Measurements from ENCODE around the gene ANKRD40CL.
A peak's percentile ranks its signal among the peaks of the same experiment; 100 is the strongest.
"Not testable (repeated sequence)": the region's sequence is repeated elsewhere in the genome, so short reads cannot be mapped to it uniquely, and the experiment has no call there.

The ANKRD40CL gene

DNA sequence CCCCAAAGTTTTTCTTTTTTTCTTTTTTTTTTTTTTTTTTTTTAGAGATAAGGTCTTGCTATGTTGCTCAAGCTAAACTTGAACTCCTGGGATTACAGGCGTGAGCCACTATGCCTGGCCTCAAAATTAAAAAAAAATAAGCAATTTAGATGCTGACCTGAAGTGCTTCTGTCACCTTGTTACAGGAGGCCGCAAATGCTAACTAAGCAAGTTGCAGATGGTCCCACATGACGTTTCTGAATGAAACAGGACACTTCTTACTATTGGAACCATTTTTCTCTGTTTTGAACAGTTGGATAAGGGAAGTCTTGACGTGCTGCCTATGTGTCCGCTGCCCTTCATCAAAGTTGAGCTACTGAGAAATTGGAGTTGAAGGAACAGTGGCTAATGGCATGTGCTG, 8.8 kb downstream of the ANKRD40CL start:
- no peak for DNase-seq

DNA sequence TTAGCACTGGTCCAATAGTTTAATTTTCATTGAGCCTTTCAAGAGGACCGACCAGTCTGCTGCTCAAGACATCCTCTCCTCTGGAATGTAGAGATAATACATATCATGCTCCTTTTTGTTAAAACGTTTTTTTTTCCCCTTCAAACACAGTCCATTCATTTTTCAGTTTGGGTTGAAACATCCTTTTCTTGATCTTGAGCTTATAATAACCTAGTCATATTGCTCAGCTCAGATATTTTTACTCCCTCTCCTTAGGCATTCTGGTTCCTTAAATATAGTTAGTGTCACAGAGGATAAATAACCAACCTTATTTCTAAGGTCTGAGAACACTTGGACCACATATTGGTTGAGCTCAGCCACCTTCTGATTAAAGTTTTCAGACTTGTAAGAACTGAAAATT, 12.8 kb downstream of the ANKRD40CL start:
- no peak for DNase-seq

DNA sequence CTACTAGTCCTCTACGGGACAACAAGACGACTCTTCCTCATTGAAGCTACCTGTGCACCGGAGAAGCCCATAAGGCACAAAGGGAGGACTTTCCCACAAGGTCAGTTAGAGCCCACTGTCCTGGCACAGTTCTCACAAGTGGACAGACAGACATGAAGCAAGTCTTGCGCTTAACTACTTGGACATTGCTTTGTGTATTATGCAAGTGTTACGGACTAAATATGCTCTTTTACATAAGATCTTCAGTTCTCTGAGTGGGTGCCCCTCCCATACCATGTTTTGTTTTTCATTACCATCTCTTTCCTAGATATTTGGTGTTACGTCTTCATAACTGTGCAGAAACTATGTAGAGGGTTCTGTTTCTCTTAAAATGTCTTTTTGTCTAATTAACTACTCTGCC, 18.1 kb downstream of the ANKRD40CL start:
- no peak for DNase-seq

DNA sequence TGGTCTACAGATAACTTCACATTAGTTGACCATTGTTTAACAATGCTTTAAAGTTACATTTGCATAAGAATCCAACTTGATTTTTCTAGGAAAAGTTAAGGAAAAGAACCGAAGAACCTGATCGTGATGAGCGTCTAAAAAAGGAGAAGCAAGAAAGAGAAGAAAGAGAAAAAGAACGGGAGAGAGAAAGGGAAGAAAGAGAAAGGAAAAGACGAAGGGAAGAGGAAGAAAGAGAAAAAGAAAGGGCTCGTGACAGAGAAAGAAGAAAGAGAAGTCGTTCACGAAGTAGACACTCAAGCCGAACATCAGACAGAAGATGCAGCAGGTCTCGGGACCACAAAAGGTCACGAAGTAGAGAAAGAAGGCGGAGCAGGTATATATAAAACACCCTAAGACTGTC, 21.7 kb downstream of the ANKRD40CL start:
- no peak for DNase-seq

DNA sequence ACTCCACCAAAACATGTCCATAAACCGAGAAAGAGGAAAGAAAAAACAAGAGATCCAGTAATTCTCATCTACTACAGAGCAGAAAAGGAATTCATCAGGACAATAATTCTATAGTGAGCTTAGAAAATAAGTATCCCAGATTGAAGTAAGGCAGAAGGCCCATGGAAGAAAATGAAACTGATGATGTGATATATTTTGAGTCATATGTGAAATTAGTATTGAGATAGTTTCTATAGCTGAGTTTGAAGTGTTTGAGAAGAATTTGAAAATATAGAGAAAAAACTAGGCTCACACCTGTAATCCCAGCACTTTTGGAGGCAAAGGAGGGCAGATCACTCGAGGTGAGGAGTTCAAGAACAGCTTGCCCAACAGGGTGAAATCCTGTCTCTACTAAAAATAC, 28.2 kb downstream of the ANKRD40CL start:
- DNase-seq: no peak

DNA sequence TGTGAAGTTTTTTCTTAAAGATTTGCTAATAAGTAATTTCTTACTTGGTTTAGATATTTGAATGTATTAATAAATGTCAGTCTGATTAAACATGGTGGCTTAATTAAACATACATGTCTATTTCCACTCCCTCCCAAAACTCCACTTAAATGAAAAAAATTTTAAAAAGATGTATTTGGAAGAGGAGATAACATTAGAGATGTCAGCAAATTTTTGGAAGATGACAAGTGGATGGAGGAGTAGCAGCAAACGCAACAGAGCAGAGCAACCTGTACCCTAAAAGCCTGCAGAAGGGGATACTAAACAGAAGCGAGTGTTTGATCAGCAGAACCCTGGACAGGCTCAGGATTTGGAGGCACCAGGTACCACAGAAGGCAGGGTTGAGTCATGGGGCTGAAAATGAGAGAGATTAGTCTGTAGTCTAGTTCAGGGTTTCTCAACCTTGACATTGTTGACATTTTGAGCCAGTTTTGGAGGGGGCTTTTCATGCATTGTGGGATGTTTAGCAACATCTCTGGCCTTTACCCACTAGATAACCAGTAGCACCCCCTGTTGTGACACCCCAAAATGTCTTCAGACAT, 30.1 kb downstream of the ANKRD40CL start:
- DNase-seq: no peak

DNA sequence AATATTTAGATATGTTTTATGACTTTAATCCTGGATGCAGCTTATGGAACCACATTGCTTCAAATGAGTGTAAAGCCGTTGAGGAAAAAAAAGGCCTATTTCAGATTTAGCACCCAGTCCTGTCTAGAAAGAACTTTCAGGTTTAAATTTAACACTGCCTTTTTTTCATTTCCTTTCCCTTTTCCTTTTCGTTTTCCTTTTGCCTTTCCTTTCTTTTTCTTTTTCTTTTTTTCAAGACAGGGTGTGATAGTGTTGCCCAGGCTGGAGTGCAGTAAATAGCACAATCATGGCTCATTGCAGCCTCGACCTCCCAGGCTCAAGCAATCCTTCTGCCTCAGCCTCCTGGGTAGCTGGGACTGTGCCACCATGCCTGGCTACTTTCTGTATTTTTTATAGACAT, 32.0 kb downstream of the ANKRD40CL start:
- DNase-seq: no peak

DNA sequence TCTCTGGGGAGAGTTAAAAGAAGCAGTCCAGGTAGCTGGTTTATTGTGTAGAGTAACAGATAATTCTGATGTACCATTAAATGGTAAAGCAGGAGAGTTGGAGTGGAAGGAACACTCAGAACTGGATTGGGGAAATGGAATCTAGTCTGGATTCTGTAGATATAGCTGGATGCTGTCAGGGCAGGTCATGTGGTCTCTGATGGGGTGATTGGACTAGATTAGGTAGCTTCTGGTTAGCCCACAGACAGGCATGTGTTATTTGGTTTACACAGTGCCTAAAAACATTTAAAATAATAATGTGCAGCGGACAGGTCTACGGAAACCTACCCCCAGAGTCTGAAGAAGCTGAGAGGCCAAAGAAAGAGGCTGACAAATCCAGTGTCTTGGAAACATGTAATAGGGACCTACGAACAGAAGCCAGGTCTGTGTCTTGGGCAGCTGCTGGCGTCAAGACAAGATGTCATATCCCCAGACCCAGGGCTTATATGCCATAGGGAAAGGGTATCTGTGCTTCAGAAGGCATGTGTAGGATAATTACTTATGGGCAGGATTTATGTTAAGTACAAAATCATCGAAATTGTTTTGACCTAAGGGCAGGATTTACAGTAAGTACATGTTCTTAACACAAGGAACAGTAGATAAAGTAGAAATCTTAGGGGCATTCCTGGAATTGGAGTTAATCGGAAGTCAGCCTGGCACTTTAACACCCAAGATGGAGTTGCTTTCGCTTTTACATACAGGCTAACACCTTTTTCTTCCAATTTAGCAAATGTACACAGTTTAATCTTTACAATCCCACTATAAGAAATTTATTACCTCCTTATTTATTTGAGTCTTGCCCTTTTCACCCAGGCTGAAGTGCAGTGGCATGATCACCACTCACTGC, 35.5 kb downstream of the ANKRD40CL start:
- peak; percentile 76 for DNase-seq

DNA sequence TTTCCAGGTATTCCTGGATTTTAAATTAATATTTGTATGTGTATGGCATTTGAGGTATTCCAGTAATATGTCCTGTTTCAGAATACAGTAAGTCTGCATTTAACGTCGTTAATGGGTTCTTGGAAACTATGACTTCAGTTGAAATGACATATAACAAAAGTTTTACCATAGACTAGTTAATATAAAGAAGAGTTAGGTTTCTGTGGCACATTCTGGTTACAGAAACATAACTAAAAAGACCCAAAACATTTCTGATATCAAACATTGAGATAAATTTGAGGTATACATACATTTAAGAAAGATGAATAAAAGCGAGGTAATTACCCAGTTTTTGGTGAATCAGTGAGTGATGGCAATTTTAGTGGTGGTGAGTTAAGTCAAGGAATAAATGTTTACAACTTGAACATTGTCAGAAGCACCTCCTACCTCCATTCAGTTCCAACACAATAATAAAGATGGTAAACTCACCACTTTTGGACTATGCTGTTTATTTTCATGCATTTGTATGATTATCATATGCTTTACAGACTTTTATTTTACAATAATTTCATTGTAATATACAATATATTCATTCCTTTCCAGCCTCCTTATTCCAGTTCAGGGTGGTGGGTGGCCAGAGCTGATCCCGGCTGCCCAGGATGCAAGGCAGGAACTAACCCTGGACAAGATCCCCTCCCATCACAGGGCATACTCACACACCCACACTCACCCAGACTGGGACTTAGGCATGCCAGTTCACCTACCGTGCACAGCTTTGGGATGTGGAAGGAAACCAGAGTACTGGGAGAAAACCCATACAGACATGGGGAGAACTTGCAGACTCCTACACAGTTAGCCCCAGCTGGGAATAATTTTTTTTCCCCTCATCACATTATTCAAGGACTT, 38.2 kb downstream of the ANKRD40CL start:
- no peak for DNase-seq

DNA sequence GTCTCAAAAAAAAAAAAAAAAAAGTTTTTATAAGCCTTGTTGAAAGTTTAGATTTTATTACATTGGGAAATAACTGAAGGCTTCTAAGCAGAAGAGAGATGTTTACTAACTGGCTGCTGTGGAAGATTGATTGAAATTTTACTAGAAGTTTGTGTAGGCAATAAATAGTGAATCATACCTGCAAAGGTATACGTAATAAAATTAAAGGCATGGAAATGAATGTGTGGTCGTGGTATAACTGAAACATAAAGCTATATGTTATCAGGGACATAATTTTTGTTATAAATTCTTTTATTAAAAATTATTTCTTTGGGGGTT, 39.2 kb downstream of the ANKRD40CL start:
- no peak for DNase-seq

DNA sequence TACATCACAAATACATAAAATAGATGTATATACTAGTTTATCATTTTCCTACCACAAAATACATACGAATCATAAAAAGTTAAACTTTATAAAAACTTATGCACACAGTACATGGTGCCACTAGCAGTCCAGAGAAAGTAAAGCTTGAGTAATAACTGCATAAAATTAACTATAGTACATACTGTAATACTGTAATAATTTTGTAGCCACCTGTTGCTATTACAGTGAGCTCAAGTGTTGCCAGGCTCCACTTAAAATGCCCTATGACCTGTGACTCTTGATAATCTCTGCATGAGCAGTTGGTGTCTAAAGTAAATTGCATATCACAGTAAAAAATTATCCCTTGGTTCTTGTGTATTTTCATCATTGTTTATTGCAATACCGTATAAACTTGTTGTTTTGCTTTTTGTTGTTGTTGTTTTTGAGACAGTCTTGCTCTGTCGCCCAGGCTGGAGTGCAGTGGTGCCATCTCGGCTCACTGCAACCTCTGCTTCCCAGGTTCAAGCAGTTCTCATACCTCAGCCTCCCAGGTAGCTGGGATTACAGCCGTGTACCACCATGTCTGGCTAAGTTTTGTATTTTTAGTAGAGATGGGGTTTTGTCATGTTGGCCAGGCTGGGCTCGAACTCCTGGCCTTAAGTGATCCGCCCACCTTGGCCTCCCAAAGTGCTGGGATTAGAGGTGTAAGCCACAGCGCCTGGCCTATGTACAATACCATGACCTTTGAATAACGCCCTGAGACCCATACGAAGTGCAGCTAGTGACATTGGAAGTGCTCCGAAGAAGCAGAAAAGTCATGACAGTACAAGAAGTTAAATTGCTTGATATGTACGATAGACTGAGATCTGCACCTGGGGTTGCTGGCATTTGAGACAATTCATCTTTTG, 41.3 kb downstream of the ANKRD40CL start:
- DNase-seq: no peak

DNA sequence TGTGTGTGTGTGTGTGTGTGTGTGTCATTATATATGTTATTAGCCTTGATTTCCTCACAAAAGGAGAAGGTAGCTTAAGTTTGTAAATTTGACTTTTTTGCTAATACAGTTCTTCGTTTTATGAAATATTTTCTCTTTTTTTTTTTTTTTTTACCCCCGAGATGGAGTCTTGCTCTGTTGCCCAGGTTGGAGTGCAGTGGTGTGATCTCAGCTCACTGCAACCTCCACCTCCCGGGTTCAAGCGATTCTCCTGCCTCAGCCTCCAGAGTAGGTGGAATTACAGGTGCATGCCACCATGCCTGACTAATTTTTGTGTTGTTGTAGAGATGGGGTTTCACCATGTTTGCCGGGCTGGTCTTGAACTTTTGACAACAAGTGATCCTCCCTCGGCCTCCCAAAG, 42.7 kb downstream of the ANKRD40CL start:
- DNase-seq: not testable (repeated sequence)

DNA sequence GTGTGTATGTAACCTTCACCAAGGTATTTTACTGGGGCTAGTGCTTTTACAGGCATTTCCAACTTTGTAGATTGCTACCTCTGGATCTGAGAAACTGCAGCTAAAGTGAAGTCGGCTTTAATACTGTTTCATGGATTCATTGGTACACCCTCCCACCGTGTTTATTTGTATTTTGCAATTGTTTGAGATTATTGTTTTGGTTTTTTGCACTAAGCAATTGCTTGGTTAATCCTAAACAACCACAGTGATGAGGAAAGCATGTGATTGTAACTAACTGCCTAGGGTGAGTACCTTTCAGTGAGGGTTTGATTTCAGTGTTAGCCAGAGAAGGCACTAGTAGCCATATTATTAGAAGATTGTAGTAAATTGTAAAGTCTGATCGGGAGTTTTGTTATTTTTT, 44.6 kb downstream of the ANKRD40CL start:
- no peak for DNase-seq

DNA sequence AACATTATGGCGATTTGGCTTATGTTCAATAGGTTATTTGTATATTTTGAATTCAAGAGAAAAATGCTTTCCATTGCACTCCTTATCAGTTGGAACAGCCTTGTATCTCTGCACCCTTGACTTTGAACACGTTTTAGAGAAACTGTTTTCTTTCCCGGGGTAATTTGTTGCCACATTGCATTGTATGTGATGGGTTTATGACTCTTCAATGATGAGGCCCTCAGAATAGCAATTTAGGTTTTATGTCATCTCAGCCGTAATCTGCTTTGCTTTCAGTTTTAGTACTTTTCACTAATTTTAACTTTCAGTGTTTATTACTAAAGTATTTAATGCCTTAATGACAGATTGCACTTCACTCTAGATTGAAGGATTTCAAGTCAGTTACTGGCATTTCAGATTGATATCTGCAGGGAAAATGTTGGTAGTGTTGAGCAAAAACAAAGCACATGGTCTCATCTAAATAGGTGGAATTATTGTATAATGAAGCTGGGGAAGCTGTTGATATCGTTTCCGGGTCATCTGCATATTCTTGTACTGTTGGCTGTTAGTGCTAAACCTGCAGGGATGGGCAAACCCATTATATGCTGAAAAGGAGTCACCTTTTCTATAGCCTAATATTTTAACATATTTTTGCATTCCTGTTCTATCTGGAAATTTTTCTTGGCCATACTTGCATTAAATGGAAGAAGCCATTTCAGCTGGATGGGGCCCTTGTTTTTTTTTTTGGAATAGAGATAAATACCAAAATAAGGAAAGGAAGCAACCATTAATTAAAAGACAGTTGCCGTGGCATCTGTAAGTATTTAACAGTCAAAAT, 45.9 kb downstream of the ANKRD40CL start:
- DNase-seq: peak; percentile 74

DNA sequence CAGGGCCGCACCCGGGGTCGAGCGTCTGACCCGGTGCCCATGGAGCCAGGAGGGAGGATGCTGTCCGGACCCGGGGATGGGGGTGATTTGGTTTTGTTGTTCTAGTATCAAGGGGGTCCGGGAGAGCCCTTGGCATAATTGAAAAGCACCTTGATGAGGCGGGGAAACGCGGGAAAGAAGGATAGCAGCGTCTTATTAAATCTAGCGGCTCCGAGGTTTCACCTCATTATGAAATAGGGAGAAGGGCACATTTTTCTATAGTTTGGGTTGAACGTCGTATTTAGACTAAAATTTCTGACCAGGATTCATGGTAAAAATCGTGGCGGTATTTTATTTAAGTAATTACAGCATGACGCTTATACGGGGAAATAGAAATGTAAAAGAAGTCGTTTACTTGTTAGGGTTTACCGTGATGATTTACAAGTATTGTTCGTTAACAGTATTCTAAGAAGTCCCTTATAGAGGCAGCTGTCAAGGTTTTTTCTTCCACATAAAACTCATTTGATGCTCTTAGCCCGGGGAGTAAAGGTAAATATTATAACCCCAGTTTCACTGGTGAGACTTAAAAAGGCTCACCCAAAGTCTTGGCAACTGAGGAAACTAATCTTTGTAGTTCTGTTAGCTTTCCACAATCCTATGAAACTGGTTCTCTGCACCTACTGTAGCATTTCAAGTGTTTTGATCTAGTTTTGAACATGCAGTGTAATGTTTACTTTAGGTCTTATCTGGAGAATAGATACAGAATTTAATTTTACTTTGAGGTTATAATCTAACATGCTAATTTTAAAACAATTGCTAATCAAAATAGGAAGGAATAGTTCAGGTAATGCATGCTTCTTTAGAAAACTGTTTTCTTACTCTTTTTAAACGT, 47.2 kb downstream of the ANKRD40CL start:
- DNase-seq: peak; percentile 24

DNA sequence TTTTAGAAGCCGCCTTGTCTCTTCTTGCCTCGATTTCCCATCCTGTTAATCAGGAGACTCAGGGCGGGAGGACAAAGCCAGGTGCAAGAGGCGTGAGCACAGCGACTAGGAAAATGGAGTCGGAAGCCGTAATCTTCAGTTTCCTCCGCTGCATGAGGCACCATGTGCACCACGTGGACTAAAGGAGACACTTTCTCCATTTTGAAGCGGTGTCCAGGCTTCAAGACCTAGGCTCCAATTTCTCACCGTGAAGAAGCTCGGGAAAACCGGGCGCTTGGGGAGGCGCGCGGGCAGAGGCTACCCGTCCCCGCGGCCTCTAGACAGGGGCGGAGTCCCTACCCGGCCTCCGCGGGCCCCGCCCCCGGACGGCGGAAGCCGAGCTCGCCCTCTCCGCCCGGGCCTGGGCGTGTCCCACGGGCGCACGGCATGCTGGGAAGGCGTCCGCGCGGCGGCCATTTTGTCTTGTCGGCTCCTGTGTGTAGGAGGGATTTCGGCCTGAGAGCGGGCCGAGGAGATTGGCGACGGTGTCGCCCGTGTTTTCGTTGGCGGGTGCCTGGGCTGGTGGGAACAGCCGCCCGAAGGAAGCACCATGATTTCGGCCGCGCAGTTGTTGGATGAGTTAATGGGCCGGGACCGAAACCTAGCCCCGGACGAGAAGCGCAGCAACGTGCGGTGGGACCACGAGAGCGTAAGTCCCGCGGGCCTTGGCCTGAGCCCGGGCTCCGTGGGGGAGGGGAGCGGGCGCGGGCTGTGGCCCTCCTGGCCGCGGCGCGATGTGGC, 48.0 kb downstream of the ANKRD40CL start, which contains the start of gene LUC7L3:
Gene LUC7L3, plus strand, starts transcription at position 460 of the 780 bp plus-strand sequence. Its CDS starts 130 bp downstream, at position 590.
- DNase-seq: peak; percentile 93

DNA sequence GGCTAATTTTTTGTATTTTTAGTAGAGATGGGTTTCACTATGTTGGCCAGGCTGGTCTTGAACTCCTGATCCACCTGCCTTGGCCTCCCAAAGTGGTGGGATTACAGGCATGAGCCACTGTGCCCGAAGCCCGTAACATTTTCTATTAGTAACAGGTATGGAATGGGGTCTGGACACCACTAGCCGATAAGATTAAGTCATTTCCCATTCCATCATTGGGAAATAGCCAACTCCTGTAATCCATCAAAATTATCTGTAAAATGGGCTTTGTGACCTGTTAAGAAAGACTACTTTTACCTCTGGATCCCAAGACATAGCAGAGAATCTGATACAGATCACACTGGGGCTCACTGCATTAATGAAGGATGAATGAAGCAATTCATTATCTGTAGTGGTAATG, 51.8 kb downstream of the ANKRD40CL start:
- no peak for DNase-seq

DNA sequence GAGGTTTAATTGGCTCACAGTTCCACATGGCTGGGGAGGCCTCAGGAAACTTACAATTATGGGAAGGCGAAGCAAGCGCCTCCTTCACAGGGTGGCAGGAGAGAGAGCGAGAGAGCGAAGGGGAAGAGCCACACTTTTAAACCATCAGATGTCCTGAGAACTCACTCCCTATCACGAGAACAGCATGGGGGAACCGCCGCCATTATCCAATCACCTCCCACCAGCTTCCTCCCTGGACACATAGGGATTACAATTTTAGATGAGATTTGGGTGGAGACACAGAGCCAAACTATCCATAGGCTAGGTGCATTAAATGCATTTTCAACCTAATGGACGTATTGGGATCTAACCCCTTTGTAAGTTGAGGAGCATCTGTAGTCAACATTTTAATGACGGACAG, 54.7 kb downstream of the ANKRD40CL start:
- no peak for DNase-seq

Measured in hematopoietic multipotent progenitor cell treated with erythropoietin and hydrocortisone succinate and interleukin-3 and kit ligand, for 8 days (in vitro differentiated cells).